ENCODE data around the gene JAK1. TPM values are rescaled to one million over a fixed set of nuclear protein-coding genes. Genes with fewer than 3 reads are reported as not detected.
A peak's percentile ranks its signal among the peaks of the same experiment; 100 is the strongest.

Gene JAK1
- total and polyA plus RNA-seq, 9 of the 15 experiments (the other 6 are each of a cell fraction or from before 2014, with no cell fraction given) = 9.7 to 44.1 (median 42.5) TPM

- TF ChIP-seq ZBTB11 (CRISPR knock-in tag; IDR thresholded peaks at IDR 0.05) = peak in 1 of 3 experiments; percentile 74; a peak in 1 of 6 replicates
- TF ChIP-seq ZNF518B (CRISPR knock-in tag; IDR thresholded peaks at IDR 0.05) = no peak
- no peak for TF ChIP-seq TCF15 (CRISPR knock-in tag; IDR thresholded peaks at IDR 0.05)
- TF ChIP-seq SREBF1 (IDR thresholded peaks at IDR 0.05; ENCODE audit: borderline replicate concordance, low read depth, low read length) = no peak
- no peak for TF ChIP-seq ILF3 (IDR thresholded peaks at IDR 0.05; ENCODE audit: borderline replicate concordance)
- peak; percentile 74; the same call in 1 of the 2 replicates for TF ChIP-seq GATAD2B (IDR thresholded peaks at IDR 0.05; ENCODE audit: borderline replicate concordance)
- TF ChIP-seq HEY1 (CRISPR knock-in tag; IDR thresholded peaks at IDR 0.05; ENCODE audit: borderline replicate concordance) = 0 out of 2 replicates have a peak, but pooled peaks have one; percentile 7
- no peak for TF ChIP-seq TAF15 (IDR thresholded peaks at IDR 0.05; ENCODE audit: low read depth, low read length)
- TF ChIP-seq ZBED1 (IDR thresholded peaks at IDR 0.05) = peak; percentile 83; the same call in 1 of the 2 replicates
- TF ChIP-seq CHAMP1 (IDR thresholded peaks at IDR 0.05) = peak; percentile 80; the same call in 1 of the 2 replicates
- no peak for TF ChIP-seq CBX2 (IDR thresholded peaks at IDR 0.05; ENCODE audit: insufficient read depth, low read length, poor library complexity, severe bottlenecking)
- no peak for TF ChIP-seq RBM17 (IDR thresholded peaks at IDR 0.05; ENCODE audit: borderline replicate concordance, low read depth, low read length)
- TF ChIP-seq CHD4 (IDR thresholded peaks at IDR 0.05; ENCODE audit: insufficient read depth, insufficient replicate concordance, low read depth, low read length, poor library complexity, severe bottlenecking) = no peak
- peak; percentile 67 for TF ChIP-seq POLR2G (IDR thresholded peaks at IDR 0.05; ENCODE audit: low read depth, low read length)
Measured at GRCh38 chr1:64864018-64864940, 102.1 kb downstream of the JAK1 start (continued).

Data from K562 (cell line).